H9 (cell line): ENCODE measurements around the gene CASQ2. TPM values are rescaled to one million over a fixed set of nuclear protein-coding genes. Genes with fewer than 3 reads are reported as not detected.

Experiments used
- DNase-seq: peaks from one replicate; pipeline ENCODE4 v3.0.0-alpha.2; 2017
- H2AFZ ChIP-seq: one replicate; pipeline ENCODE4 v1.6.1; 2013; ENCODE audit warnings: mild to moderate bottlenecking, low read length, control low read depth, moderate library complexity
- H2AK5ac ChIP-seq: 2 replicates; pipeline ENCODE4 v1.6.1; 2013; ENCODE audit warnings: low read length, control low read depth, mixed read lengths; ENCODE audit not compliant: insufficient read length
- H2BK120ac ChIP-seq: one replicate; pipeline ENCODE4 v1.6.1; 2013; ENCODE audit warnings: low read depth, mild to moderate bottlenecking, low read length, control low read depth, inconsistent platforms; ENCODE audit not compliant: poor library complexity, severe bottlenecking
- H2BK12ac ChIP-seq: 2 replicates; pipeline ENCODE4 v1.6.1; 2013; ENCODE audit warnings: low read length, control low read depth, mixed read lengths, low read depth; ENCODE audit not compliant: insufficient read length
- H2BK15ac ChIP-seq: 2 replicates; pipeline ENCODE4 v1.6.1; 2013; ENCODE audit warnings: low read depth, low read length, control low read depth
- H2BK20ac ChIP-seq: one replicate; pipeline ENCODE4 v1.6.1; 2013; ENCODE audit warnings: low read depth, mild to moderate bottlenecking, low read length, control low read depth, inconsistent platforms; ENCODE audit not compliant: poor library complexity, severe bottlenecking
- H2BK5ac ChIP-seq: 2 replicates; pipeline ENCODE4 v1.6.1; 2013; ENCODE audit warnings: low read length, control low read depth, mixed read lengths; ENCODE audit not compliant: insufficient read length
- H3K14ac ChIP-seq: 2 replicates; pipeline ENCODE4 v1.6.1; 2013; ENCODE audit warnings: low read length, control low read depth; ENCODE audit not compliant: insufficient read depth
- H3K18ac ChIP-seq: 2 replicates; pipeline ENCODE4 v1.6.1; 2013; ENCODE audit warnings: low read depth, mild to moderate bottlenecking, mixed read lengths, low read length, control low read depth; ENCODE audit not compliant: insufficient read length
- H3K23ac ChIP-seq: 2 replicates; pipeline ENCODE4 v1.6.1; 2013; ENCODE audit warnings: low read length, control low read depth, mixed read lengths, low read depth; ENCODE audit not compliant: insufficient read length
- H3K23me2 ChIP-seq: 2 replicates; pipeline ENCODE4 v1.6.1; 2013; ENCODE audit warnings: low read depth, mild to moderate bottlenecking, mixed read lengths, low read length, control low read depth; ENCODE audit not compliant: insufficient read length, poor library complexity, severe bottlenecking
- H3K27ac ChIP-seq: 2 replicates; pipeline ENCODE4 v1.5.1; 2013; ENCODE audit warnings: low read length, control low read depth, mixed read lengths, low read depth; ENCODE audit not compliant: insufficient read length
- H3K27me3 ChIP-seq: 2 replicates; pipeline ENCODE4 v1.6.1; 2013; ENCODE audit warnings: low read length, control low read depth, inconsistent platforms; ENCODE audit not compliant: insufficient read depth
- H3K4ac ChIP-seq: 2 replicates; pipeline ENCODE4 v1.6.1; 2013; ENCODE audit warnings: low read depth, mild to moderate bottlenecking, control low read depth, inconsistent platforms, low read length, moderate library complexity
- H3K4me1 ChIP-seq: 2 replicates; pipeline ENCODE4 v1.6.1; 2013; ENCODE audit warnings: low read length, control low read depth, inconsistent platforms; ENCODE audit not compliant: insufficient read depth
- H3K4me2 ChIP-seq: 2 replicates; pipeline ENCODE4 v1.6.1; 2013; ENCODE audit warnings: low read length, control low read depth, mixed read lengths; ENCODE audit not compliant: insufficient read length, insufficient read depth
- H3K56ac ChIP-seq: 2 replicates; pipeline ENCODE4 v1.6.1; 2013; ENCODE audit warnings: low read depth, mild to moderate bottlenecking, mixed read lengths, low read length, control low read depth; ENCODE audit not compliant: insufficient read length
- H3K79me1 ChIP-seq: 2 replicates; pipeline ENCODE4 v1.6.1; 2013; ENCODE audit warnings: low read depth, mild to moderate bottlenecking, moderate library complexity, low read length, control low read depth, inconsistent platforms; ENCODE audit not compliant: insufficient read depth, poor library complexity, severe bottlenecking
- H3K79me2 ChIP-seq: 2 replicates; pipeline ENCODE4 v1.6.1; 2013; ENCODE audit warnings: low read length, control low read depth, inconsistent platforms; ENCODE audit not compliant: insufficient read depth
- H3K9ac ChIP-seq: 2 replicates; pipeline ENCODE4 v1.6.1; 2013; ENCODE audit warnings: low read length, control low read depth, mixed read lengths; ENCODE audit not compliant: insufficient read length; ENCODE audit errors: extremely low read depth
- H3K9me3 ChIP-seq: one replicate; pipeline ENCODE4 v1.6.1; 2013; ENCODE audit warnings: low read depth, low read length, inconsistent platforms; ENCODE audit not compliant: control insufficient read depth
- H3T11ph ChIP-seq: one replicate; pipeline ENCODE4 v1.6.1; 2013; ENCODE audit warnings: mild to moderate bottlenecking, low read length, control low read depth, inconsistent platforms
- H4K20me1 ChIP-seq: one replicate; pipeline ENCODE4 v1.6.1; 2013; ENCODE audit not compliant: control insufficient read depth, insufficient read length, insufficient read depth
- H4K5ac ChIP-seq: 2 replicates; pipeline ENCODE4 v1.6.1; 2013; ENCODE audit warnings: low read depth, mild to moderate bottlenecking, mixed read lengths, low read length, control low read depth; ENCODE audit not compliant: insufficient read length
- H4K8ac ChIP-seq: replicated peaks from 2 replicates; pipeline ENCODE4 v1.6.1; 2013; ENCODE audit warnings: low read length, control low read depth, mixed read lengths, low read depth; ENCODE audit not compliant: insufficient read length
- H4K91ac ChIP-seq: 2 replicates; pipeline ENCODE4 v1.6.1; 2013; ENCODE audit warnings: low read depth, mild to moderate bottlenecking, moderate library complexity, mixed read lengths, low read length, control low read depth; ENCODE audit not compliant: insufficient read length
- H3K27ac Mint-ChIP-seq, 3 experiments: 2 replicates in 2 of 3; 3 replicates in 1 of 3; pipeline ENCODE4 v1.8.0; 2020 to 2021; ENCODE audit warnings: mixed read lengths in 3 of 3, mild to moderate bottlenecking in 1 of 3, moderate library complexity in 1 of 3
- H3K27me3 Mint-ChIP-seq: 2 replicates; pipeline ENCODE4 v1.8.0; 2021; ENCODE audit warnings: low read depth, mild to moderate bottlenecking, moderate library complexity, mixed read lengths
- H3K36me3 Mint-ChIP-seq, 3 experiments: 2 replicates in 2 of 3; 3 replicates in 1 of 3; pipeline ENCODE4 v1.8.0; 2020 to 2021; ENCODE audit warnings: low read depth in 3 of 3, mixed read lengths in 3 of 3; ENCODE audit not compliant: insufficient read depth in 1 of 3
- H3K4me1 Mint-ChIP-seq, 2 experiments: 2 replicates each; pipeline ENCODE4 v1.8.0; 2020; ENCODE audit warnings: mixed read lengths in 2 of 2
- H3K4me3 Mint-ChIP-seq, 2 experiments: 2 replicates in 1 of 2; 3 replicates in 1 of 2; pipeline ENCODE4 v1.8.0; 2020 to 2021; ENCODE audit warnings: mild to moderate bottlenecking in 2 of 2, mixed read lengths in 2 of 2, moderate library complexity in 1 of 2
- H3K9me3 Mint-ChIP-seq, 2 experiments: 2 replicates in 1 of 2; 3 replicates in 1 of 2; pipeline ENCODE4 v1.8.0; 2020; ENCODE audit warnings: mild to moderate bottlenecking in 2 of 2, mixed read lengths in 2 of 2, moderate library complexity in 1 of 2
- WGBS: extraction: QIAGEN DNeasy Blood & Tissue Kit; methylation state at CpG from one replicate; pipeline ENCODE4 v1.1.7; 2013; ENCODE audit warnings: missing lambda C conversion rate, low lambda C conversion rate, mixed read lengths; ENCODE audit not compliant: insufficient read length; ENCODE audit errors: extremely low coverage; 5-methylcytosine and 5-hydroxymethylcytosine counted together
- total RNA-seq: library from RNA; stranded (reverse); gene quantifications from 2 replicates; pipeline ENCODE4 v1.2.1, GENCODE V29; 2021
- TF ChIP-seq, protein P1 (sequence below): fragments of 200-600 bp; sonication (generic); conservative IDR thresholded peaks from 3 replicates; pipeline ENCODE4 v1.8.0; 2021; ENCODE audit warnings: antibody characterized with exemption, mild to moderate bottlenecking

CASQ2 gene
- total RNA-seq, 1 experiment from 2014 or later, result not detected

DNA sequence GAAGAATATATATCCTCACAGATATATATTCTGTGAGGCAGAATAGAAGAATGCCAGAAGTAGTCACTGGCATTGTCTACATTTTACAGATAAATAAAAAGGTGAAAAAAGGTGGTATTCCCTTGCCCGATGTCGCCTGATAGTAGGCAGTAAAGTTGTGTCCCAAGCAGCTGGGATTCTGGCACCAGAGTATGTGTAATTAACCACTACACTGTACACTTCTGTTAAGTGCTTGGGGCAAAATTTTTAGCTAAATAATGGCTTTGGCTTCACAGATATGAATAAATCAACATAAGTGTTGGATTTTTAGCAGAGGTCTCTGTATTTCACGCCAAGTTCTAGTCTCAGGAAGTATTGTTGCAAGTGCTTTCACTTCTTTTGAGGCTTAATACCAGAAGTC is 13.3 kb upstream of the CASQ2 start:
- H2AK5ac ChIP-seq, result no peak overlapping the region
- no peak overlapping the region for H4K5ac ChIP-seq
- no peaks in the 10 kb centered on the region; a peak in 1 of 7 replicates for H3K36me3 Mint-ChIP-seq
- no peak overlapping the region for H2BK5ac ChIP-seq
- H2BK12ac ChIP-seq, result no peak overlapping the region
- H4K20me1 ChIP-seq, result no peaks in the 10 kb centered on the region
- no peak overlapping the region for H4K91ac ChIP-seq
- H3K79me2 ChIP-seq, result no peaks in the 10 kb centered on the region
- no peak overlapping the region for H3K4me3 Mint-ChIP-seq
- TF ChIP-seq, protein P1, sequence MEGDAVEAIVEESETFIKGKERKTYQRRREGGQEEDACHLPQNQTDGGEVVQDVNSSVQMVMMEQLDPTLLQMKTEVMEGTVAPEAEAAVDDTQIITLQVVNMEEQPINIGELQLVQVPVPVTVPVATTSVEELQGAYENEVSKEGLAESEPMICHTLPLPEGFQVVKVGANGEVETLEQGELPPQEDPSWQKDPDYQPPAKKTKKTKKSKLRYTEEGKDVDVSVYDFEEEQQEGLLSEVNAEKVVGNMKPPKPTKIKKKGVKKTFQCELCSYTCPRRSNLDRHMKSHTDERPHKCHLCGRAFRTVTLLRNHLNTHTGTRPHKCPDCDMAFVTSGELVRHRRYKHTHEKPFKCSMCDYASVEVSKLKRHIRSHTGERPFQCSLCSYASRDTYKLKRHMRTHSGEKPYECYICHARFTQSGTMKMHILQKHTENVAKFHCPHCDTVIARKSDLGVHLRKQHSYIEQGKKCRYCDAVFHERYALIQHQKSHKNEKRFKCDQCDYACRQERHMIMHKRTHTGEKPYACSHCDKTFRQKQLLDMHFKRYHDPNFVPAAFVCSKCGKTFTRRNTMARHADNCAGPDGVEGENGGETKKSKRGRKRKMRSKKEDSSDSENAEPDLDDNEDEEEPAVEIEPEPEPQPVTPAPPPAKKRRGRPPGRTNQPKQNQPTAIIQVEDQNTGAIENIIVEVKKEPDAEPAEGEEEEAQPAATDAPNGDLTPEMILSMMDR, result no peak
- no peak overlapping the region for H2BK15ac ChIP-seq
- peaks cover 2 to 5% of the 10 kb centered on the region in 2 experiments; a peak in 4 of 5 replicates for H3K9me3 Mint-ChIP-seq
- H3K9me3 ChIP-seq, result no peaks in the 10 kb centered on the region
- no peaks in the 10 kb centered on the region for H3K23me2 ChIP-seq
- H3K4me1 ChIP-seq, result no peaks in the 10 kb centered on the region
- H3K27ac ChIP-seq, result no peak overlapping the region
- no peaks in the 10 kb centered on the region for H3K27me3 Mint-ChIP-seq
- H2AFZ ChIP-seq, result no peak overlapping the region
- H3K18ac ChIP-seq, result no peak overlapping the region
- WGBS, result no CpG with 5 or more reads among the region's 3 CpGs
- H3K4me2 ChIP-seq, result no peak overlapping the region
- DNase-seq, result no peak
- no peak overlapping the region for H3T11ph ChIP-seq
- H3K14ac ChIP-seq, result no peak overlapping the region
- no peak overlapping the region for H3K56ac ChIP-seq
- H4K8ac ChIP-seq, result no peak overlapping the region
- no peaks in the 10 kb centered on the region for H3K27me3 ChIP-seq
- peaks cover 6 to 8% of the 10 kb centered on the region in 2 experiments; a peak in 3 of 4 replicates for H3K4me1 Mint-ChIP-seq
- no peak overlapping the region for H2BK120ac ChIP-seq
- H3K23ac ChIP-seq, result no peak overlapping the region
- no peak overlapping the region for H3K9ac ChIP-seq
- no peak overlapping the region for H3K27ac Mint-ChIP-seq
- H3K79me1 ChIP-seq, result no peaks in the 10 kb centered on the region
- H3K4ac ChIP-seq, result no peak overlapping the region
- no peak overlapping the region for H2BK20ac ChIP-seq
